Head of caudate nucleus (tissue), 42 donors: Measurements from ENCODE around the gene OTUD6A.
"Not testable (repeated sequence)": the region's sequence is repeated elsewhere in the genome, so short reads cannot be mapped to it uniquely, and the experiment has no call there.

Source experiments
- DNase-seq, 42 donors: peaks; one replicate each; pipeline versions ENCODE4 v3.0.0 to v3.0.0-alpha.2; 2020 to 2021; ENCODE audit warnings: mixed read lengths in 7 of 42
- intact Hi-C: fragments of 100-400 bp; cut with DNase I; formaldehyde crosslinking; loops from one replicate; pipeline ENCODE4 v1.15.0; 2022

OTUD6A gene

DNA sequence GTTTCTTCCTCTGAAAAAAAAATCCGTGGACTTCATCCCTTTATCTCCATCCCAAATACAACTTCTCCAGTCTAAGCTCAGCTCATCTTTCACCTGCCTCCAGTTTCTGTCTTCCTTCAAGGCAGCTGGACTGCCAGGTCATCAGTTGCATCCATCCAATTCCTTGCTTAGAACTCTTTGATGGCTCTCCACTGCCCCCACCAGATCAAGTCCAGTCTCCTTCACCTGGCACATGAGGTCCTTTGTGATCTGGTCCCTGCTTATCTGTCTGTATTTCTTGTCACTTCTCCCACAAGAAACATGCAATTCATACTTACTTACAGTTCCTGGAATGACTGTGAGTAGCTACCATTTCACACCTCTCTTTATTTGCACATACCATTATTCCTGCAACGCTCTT lies 33.8 kb downstream of the OTUD6A start:
- intact Hi-C loops = no loop called here

DNA sequence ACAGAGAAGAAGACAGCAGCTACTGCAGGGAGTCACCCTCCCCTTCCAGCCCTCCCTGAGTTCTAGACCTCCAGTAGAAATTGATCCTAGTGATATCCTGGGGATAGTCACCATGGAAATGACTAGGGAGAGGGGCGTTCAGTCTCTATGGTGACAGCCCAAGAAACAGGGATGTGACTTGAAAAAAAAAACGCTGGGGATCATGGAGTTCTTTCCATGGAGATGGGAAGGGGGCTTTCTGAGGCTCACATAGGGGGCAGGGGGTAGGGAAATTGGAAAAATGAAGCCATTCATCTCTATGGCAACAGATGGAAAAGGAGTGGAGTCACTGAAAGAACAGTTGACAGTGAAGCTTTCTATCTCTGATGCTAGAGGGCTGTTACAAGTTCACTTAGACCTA lies 43.0 kb downstream of the OTUD6A start:
- no peak for DNase-seq
- intact Hi-C loops = no loop called here

More for the DNA sequence above, 33.8 kb downstream of the OTUD6A start:
- no peak for DNase-seq

GRCh38 chrX:70111436-70112026 lies 49.3 kb downstream of the OTUD6A start:
- intact Hi-C loops, DNase-seq: not testable (repeated sequence)
